DMS 273 treated with DMSO at 0.1 percent for 48 hours (cell line): ENCODE measurements around the gene ITPR1.

Experiments
- DNase-seq: peaks from one replicate; lab custom pipeline; 2025; lab: John Stamatoyannopoulos, UW

The ITPR1 gene

DNA sequence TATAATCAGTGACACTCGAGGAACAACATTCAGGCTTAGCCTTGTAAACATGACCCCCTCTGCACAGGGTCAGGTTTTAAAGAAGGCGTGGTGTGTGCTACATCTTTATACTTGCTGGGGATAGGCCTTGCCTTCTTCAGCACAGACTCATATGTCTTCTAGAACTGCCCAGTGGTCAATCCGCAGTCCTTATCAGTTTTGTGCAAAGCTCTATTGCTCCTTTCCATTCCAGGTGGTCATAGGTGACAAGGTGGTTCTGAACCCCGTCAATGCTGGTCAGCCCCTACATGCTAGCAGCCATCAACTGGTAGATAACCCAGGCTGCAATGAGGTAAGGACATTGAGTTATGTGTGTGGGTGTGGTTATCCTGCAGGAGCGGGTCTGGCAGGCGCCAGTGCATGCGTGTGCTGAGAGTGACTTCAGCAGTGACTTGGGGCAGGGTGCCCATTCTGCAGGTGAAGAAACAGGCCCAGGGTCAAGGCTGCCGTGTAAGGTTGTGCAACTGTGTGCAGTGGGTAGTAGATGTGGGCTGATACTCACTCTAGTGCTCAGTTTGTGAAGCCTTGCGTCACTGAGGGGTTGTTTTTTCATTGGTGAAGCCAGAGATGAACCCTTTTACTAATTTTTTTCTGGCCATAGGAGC, 150.9 kb downstream of the ITPR1 start:
- DNase-seq, result no peak

DNA sequence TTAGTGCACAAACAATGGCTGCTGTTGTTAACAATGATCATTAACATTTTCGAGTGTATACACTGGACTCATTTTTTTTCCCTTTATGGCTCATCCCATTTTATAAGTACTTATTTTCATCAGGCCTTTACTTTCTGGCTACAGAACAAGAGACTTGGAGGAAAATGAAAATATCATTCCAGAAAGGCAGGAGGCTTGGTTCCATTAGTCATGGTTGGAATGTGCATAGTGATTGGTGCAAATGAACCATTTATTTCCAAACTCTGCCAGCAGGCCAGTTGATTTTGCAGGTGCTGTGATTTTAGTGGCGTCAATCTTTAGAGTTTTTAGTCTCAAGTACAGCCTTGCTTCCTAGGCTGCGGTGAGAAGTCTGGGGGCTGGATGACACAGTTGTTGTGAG, 151.8 kb downstream of the ITPR1 start:
- DNase-seq, result no peak

GRCh38 chr3:4645468-4645867, 152.3 kb downstream of the ITPR1 start:
- no peak for DNase-seq

GRCh38 chr3:4647411-4647810, 154.3 kb downstream of the ITPR1 start:
- no peak for DNase-seq

GRCh38 chr3:4655145-4656045, 162.2 kb downstream of the ITPR1 start:
- no peak for DNase-seq

DNA sequence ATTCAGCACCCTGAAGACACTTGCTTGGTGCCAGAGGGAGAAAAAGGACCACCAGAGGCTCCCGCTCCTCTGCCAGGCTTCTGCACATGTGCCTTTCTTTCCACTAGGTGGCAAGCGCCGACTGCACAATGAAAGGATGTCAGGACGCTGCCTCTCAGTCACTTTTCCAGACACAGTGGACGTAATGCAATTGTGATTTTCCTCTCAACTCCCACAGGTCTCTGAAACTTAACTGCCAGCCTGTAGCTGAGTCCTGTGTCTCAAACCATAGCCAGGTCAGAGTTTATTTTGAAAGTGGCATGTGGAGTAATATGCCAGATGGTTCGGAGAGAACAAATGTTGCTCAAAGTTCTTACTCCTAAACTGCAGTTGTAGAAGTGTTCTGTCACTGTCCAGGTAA, 162.9 kb downstream of the ITPR1 start:
- no peak for DNase-seq

DNA sequence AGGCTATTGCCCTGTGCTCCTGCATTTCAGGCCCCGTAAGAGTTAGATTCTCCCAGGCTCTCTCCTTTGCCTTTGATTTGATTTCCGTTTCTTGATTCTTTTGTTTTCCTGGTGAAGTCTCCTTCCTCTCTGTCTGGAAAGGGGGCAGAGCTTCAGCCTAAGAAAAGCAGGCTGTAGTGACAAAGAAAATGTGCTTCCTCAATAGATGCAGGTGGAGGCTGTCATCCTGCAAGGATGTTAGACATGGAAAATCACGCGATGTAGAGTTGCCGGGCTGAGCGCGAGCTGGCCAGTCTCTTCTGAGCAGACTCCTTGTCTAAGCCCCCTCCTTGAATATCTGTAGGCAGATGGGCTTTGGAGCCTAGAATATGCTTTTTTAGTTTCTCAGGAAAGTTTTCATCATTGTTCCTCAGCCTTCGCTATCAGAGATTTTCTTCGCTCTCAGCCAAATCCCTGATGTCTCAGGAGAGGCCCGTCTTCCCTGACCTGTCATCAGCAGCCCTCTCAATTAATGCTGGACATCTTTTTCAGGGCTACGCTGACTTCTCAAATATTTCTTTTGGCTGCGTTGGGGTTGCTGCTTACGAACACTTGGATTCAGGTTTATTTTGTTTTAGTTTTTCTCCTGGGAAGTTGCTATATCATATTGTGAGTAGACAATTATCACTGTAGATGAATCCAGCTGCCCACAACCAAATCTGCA, 163.6 kb downstream of the ITPR1 start:
- no peak for DNase-seq

DNA sequence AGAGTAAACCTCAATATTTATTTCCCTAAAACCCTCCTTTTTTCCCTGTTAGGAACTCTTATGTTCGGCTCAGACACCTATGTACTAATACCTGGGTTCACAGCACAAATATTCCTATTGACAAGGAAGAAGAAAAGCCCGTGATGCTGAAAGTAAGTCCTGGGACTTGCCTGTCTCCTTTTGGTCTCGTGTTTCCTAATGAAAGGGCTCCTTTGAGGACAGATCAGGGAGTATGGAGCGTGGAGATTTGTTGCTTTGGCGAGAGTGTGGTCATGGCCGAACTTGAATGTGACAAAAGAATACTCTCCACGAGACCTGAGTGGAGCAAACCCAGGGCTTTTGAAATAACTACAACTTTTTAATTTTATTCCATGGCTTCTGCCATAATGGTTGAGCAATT, 167.8 kb downstream of the ITPR1 start:
- no peak for DNase-seq

GRCh38 chr3:4664412-4664811, 171.3 kb downstream of the ITPR1 start:
- DNase-seq, result no peak

GRCh38 chr3:4665197-4665596, 172.0 kb downstream of the ITPR1 start:
- DNase-seq, result no peak

GRCh38 chr3:4666071-4666470, 172.9 kb downstream of the ITPR1 start:
- DNase-seq, result no peak

DNA sequence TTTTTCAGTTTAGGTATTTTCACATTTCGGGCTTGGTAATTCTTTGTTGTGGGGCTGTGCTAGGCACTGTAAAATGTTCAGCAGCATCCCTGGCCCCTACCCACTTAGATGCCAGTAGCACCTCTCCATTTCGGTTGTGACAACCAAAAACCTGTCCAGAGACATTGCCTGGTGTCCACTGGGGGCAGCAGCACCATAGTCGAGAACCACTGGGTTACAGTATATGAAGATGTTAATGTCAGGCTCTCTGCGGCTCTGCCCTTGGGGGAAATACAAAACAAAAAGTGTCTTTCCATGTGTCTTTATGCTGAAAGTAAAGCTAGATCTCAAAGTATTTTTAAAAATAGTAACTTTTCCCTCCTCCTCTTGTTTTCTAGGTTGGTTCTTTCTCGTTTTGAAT, 177.2 kb downstream of the ITPR1 start:
- DNase-seq, result no peak

GRCh38 chr3:4672725-4673275, 179.7 kb downstream of the ITPR1 start:
- DNase-seq, result no peak

GRCh38 chr3:4674216-4674615, 181.1 kb downstream of the ITPR1 start:
- no peak for DNase-seq

GRCh38 chr3:4675704-4676103, 182.6 kb downstream of the ITPR1 start:
- no peak for DNase-seq

DNA sequence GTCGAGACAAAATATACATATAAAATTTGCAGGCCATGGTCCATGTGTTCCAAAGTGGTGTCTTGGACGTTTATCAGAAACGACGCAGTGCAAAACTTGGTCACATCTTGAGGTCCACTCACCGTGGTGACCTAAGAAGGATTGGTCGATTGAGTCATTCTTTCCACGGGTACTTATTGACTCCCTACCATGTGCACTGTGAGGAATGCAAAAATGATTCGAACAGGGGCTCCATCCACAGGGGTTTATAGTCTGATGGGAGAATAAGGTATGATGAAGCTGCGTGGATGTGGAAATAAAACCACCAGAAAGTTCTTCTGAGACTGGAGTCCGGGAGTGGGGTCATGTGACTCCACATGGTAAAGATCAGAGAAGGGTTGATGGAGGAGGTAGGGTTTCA, 185.2 kb downstream of the ITPR1 start:
- DNase-seq, result no peak

- DNase-seq, result no peak
Observed at GRCh38 chr3:4680227-4680691, 187.1 kb downstream of the ITPR1 start.

DNA sequence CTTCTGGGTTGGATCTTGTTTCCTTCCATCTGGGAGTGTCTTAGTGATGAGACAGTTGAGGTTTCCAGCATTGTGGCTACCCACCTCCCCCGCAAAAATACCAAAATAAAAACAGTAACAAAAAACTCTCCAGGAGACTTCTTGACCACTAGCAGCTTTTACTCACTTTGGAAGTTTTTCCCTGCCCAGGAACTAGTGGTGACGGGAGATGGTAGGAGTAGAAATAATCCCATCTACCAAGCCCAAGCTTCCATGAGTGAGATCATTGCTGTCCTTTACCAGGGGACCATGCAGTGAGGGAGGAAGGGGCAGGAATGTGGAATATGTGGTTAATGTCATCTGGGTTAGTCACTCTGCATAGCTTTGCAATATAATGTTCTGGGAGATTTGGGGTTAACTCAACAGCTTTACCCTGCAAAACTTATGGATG, 187.7 kb downstream of the ITPR1 start:
- DNase-seq, result no peak

- DNase-seq, result no peak
Observed at GRCh38 chr3:4681301-4681700, 188.2 kb downstream of the ITPR1 start.

DNA sequence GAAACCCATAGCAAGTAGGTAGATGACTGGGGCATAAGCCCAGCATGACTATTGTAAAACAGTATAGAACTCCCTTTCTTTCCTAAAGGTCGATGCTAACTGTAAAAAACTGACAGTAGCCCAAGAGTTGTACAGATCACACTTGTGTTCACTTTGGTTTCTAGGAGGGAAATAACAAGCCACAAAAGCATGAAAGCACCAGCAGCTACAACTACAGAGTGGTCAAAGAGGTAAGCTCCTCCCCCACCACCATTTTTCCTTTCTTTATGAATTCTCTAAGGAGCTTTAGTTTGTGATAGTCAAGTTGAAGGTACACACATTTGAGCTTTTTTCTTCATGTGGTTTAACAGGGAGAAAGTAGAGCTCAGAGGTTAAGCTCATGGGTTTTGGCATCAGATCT, 191.0 kb downstream of the ITPR1 start:
- no peak for DNase-seq

DNA sequence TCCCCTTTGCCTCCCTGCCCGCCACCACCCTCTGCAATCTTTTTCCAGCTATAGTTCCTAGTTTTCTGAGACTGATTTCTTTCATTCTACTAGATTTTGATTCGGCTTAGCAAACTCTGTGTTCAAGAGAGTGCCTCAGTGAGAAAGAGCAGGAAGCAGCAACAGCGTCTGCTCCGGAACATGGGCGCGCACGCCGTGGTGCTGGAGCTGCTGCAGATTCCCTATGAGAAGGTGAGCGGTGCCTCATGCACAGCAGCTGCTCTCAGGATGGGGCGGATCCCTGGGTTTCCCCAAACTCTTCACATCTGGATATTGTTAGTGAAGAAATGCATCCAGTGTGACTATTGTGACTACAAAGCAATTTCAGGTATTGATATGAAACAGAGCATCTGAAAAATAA, 191.8 kb downstream of the ITPR1 start:
- DNase-seq, result no peak

GRCh38 chr3:4685673-4686345, 192.7 kb downstream of the ITPR1 start:
- no peak for DNase-seq
